Endodermal cell (in vitro differentiated cells): Measurements from ENCODE around the gene DUSP5. TPM values are rescaled to one million over a fixed set of nuclear protein-coding genes. Genes with fewer than 3 reads are reported as not detected.

Experiments
- DNase-seq: peaks from one replicate; pipeline ENCODE4 v3.0.0-alpha.2; 2017
- H3K27ac ChIP-seq: 2 replicates; pipeline ENCODE4 v1.5.1; 2013; ENCODE audit warnings: mild to moderate bottlenecking, low read depth, low read length, moderate library complexity
- H3K27me3 ChIP-seq: 2 replicates; pipeline ENCODE4 v1.6.1; 2013; ENCODE audit warnings: mild to moderate bottlenecking, low read length, moderate library complexity; ENCODE audit not compliant: insufficient read depth, control insufficient read depth, poor library complexity, severe bottlenecking
- H3K36me3 ChIP-seq: 2 replicates; pipeline ENCODE4 v1.7.0; 2013; ENCODE audit warnings: mild to moderate bottlenecking, low read length, moderate library complexity; ENCODE audit not compliant: control insufficient read depth, insufficient read depth
- H3K4me1 ChIP-seq: one replicate; pipeline ENCODE4 v1.7.0; 2013; ENCODE audit warnings: low read length; ENCODE audit not compliant: control insufficient read depth, insufficient read depth
- H3K4me3 ChIP-seq: 2 replicates; pipeline ENCODE4 v1.5.1; 2013; ENCODE audit warnings: mild to moderate bottlenecking, low read length, moderate library complexity
- H3K9ac ChIP-seq: 2 replicates; pipeline ENCODE4 v1.6.1; 2013; ENCODE audit warnings: mild to moderate bottlenecking, low read length, moderate library complexity; ENCODE audit not compliant: poor library complexity, severe bottlenecking; ENCODE audit errors: extremely low read depth
- H3K9me3 ChIP-seq: 2 replicates; pipeline ENCODE4 v1.6.1; 2013; ENCODE audit warnings: mild to moderate bottlenecking, low read length, moderate library complexity; ENCODE audit not compliant: control insufficient read depth
- H3K27ac Mint-ChIP-seq: 2 replicates; pipeline ENCODE4 v1.8.0; 2020; ENCODE audit warnings: mixed read lengths
- H3K27me3 Mint-ChIP-seq: 2 replicates; pipeline ENCODE4 v1.8.0; 2021; ENCODE audit warnings: mild to moderate bottlenecking, mixed read lengths; ENCODE audit not compliant: insufficient read depth
- H3K36me3 Mint-ChIP-seq: 2 replicates; pipeline ENCODE4 v1.8.0; 2020; ENCODE audit warnings: low read depth, mixed read lengths
- H3K4me1 Mint-ChIP-seq: 2 replicates; pipeline ENCODE4 v1.8.0; 2020; ENCODE audit warnings: mixed read lengths
- H3K4me3 Mint-ChIP-seq: 2 replicates; pipeline ENCODE4 v1.8.0; 2020; ENCODE audit warnings: mild to moderate bottlenecking, moderate library complexity, mixed read lengths
- H3K9me3 Mint-ChIP-seq: 2 replicates; pipeline ENCODE4 v1.8.0; 2020; ENCODE audit warnings: mild to moderate bottlenecking, mixed read lengths
- WGBS, 2 experiments: methylation state at CpG; one replicate each; pipeline versions ENCODE4 v1.1.5 to v1.1.7; 2013; ENCODE audit warnings: missing lambda C conversion rate in 2 of 2, mixed read lengths in 1 of 2; ENCODE audit not compliant: insufficient coverage in 1 of 2, insufficient read length in 1 of 2; 5-methylcytosine and 5-hydroxymethylcytosine counted together
- total RNA-seq, 2 donors: library from RNA; stranded (reverse); fragmentation: NEBNext Ultra II Directional in 1 of 2; extraction: Animal tissue kit (Norgen Biotek cat#: 25700) in 1 of 2; gene quantifications; 2 replicates in 1 of 2; 3 replicates in 1 of 2; pipeline ENCODE4 v1.2.1, GENCODE V29; 2021
- TF ChIP-seq, protein P1 (sequence below): fragments of 200-600 bp; sonication (generic); conservative IDR thresholded peaks from 2 replicates; pipeline ENCODE4 v1.5.0; 2021; ENCODE audit warnings: antibody characterized with exemption, mild to moderate bottlenecking

The DUSP5 gene
- total RNA-seq, 2 donors from 2014 or later, result 60.0 to 60.3 TPM

DNA sequence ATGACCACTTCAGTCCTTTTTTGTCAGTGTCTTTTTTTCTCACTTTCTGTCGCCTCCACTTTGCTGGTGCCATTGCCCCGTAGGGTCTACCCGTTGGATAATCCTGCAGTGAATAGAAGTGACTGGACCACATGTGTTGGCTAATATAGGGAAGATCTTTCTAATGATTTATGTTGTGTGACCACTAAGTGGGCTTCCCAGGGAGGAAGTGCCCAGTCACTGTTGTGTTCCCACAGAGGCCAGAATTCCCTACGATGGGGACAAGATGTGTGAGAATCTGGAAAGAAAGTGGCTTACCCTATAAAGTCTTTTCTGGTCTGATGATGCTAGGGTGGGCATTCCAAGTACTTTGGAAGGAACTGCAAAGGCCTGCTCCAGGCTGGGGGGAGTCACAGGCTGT lies 41.4 kb downstream of the DUSP5 start:
- Histone ChIP-seq H3K4me1 (no peaks in the 10 kb centered on the region), H3K9me3 (no peaks in the 10 kb centered on the region), H3K9ac (no peak overlapping the region), H3K27ac (no peak overlapping the region), H3K36me3 (no peaks in the 10 kb centered on the region), H3K27me3 (no peaks in the 10 kb centered on the region), H3K4me3 (no peak overlapping the region)
- Mint-ChIP-seq H3K4me1 (peaks cover 9% of the 10 kb centered on the region), H3K27ac (no peak overlapping the region), H3K9me3 (no peaks in the 10 kb centered on the region), H3K27me3 (no peaks in the 10 kb centered on the region), H3K4me3 (no peak overlapping the region), H3K36me3 (no peaks in the 10 kb centered on the region)
- TF ChIP-seq, protein P1, sequence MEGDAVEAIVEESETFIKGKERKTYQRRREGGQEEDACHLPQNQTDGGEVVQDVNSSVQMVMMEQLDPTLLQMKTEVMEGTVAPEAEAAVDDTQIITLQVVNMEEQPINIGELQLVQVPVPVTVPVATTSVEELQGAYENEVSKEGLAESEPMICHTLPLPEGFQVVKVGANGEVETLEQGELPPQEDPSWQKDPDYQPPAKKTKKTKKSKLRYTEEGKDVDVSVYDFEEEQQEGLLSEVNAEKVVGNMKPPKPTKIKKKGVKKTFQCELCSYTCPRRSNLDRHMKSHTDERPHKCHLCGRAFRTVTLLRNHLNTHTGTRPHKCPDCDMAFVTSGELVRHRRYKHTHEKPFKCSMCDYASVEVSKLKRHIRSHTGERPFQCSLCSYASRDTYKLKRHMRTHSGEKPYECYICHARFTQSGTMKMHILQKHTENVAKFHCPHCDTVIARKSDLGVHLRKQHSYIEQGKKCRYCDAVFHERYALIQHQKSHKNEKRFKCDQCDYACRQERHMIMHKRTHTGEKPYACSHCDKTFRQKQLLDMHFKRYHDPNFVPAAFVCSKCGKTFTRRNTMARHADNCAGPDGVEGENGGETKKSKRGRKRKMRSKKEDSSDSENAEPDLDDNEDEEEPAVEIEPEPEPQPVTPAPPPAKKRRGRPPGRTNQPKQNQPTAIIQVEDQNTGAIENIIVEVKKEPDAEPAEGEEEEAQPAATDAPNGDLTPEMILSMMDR, result no peak
- WGBS, 2 experiments, result 50 to 94% methylated on average over 1 to 4 of the region's 4 CpGs
- no peak for DNase-seq

DNA sequence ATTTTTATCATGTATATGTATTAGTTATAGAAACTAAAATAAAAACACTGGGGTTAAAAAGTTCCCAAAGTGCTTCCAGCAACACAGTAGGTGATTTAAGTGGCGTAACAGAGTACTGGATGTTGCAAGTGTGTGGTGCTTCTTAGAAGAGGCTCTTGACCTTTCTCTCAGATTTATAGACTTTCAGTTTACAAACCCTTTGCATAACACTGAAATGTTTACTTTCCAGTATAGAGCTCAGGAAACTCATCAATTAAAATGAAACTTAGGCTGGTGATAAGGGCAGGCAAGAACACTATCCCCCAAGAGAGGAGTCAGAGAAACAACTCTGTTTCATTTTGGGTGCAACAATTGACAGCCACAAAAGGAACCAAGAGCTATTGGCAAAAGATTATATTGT lies 42.3 kb downstream of the DUSP5 start:
- no peak overlapping the region for H3K9ac ChIP-seq
- TF ChIP-seq, protein P1, result no peak
- H3K36me3 Mint-ChIP-seq, result no peaks in the 10 kb centered on the region
- no peaks in the 10 kb centered on the region for H3K4me1 ChIP-seq
- no peak overlapping the region for H3K4me3 ChIP-seq
- H3K27ac Mint-ChIP-seq, result no peak overlapping the region
- WGBS, 2 experiments, result 94% methylated on average over 1 of the region's 1 CpG; no CpG with 5 or more reads in 1 of the 2 experiments
- H3K27ac ChIP-seq, result no peak overlapping the region
- DNase-seq, result no peak
- no peaks in the 10 kb centered on the region for H3K27me3 Mint-ChIP-seq
- peaks cover 6% of the 10 kb centered on the region for H3K4me1 Mint-ChIP-seq
- H3K9me3 ChIP-seq, result no peaks in the 10 kb centered on the region
- no peaks in the 10 kb centered on the region for H3K9me3 Mint-ChIP-seq
- no peaks in the 10 kb centered on the region for H3K27me3 ChIP-seq
- no peaks in the 10 kb centered on the region for H3K36me3 ChIP-seq
- no peak overlapping the region for H3K4me3 Mint-ChIP-seq

DNA sequence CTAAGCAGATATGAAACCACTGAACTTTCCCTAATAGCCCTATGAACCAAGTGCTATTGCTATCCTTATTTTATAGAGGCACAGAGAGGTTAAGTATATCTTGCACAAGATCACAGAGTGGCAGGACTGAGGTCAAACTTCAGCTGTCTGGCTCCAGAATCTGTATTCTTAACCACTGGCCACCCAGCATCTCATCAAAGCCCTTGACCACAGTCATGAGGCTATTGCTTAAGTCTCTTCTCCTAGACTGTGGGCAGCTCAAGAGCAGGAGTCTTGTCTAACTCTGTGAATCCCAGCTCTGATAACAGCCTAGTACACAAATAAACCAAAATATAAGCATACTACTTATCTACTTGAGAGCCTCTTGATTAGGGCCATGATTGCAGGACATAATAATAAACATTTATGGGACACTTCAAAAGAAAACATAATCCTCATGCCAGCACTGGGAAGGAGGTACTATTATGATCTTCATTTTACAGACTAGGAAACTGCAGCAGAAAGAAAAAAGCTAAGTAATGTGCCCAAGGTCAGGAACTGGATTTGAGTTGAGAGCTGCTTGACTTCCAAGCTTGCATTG lies 47.3 kb downstream of the DUSP5 start:
- Mint-ChIP-seq H3K27ac (no peak overlapping the region), H3K4me1 (peaks cover 7% of the 10 kb centered on the region), H3K9me3 (no peaks in the 10 kb centered on the region), H3K4me3 (no peak overlapping the region), H3K27me3 (no peaks in the 10 kb centered on the region), H3K36me3 (no peaks in the 10 kb centered on the region)
- Histone ChIP-seq H3K36me3 (no peaks in the 10 kb centered on the region), H3K4me3 (no peak overlapping the region), H3K27ac (no peak overlapping the region), H3K4me1 (no peaks in the 10 kb centered on the region), H3K27me3 (no peaks in the 10 kb centered on the region), H3K9ac (no peak overlapping the region), H3K9me3 (no peaks in the 10 kb centered on the region)
- DNase-seq, result no peak
- TF ChIP-seq, protein P1, result no peak
